GM12801 (cell line): Measurements from ENCODE around the gene RTP1.

ENCODE experiments used
- TF ChIP-seq, protein P1 (sequence below): IDR thresholded peaks from one replicate; pipeline ENCODE4 v1.5.1; 2011; ENCODE audit warnings: control low read depth; ENCODE audit not compliant: insufficient read length; ENCODE audit errors: extremely low read depth

Gene RTP1

GRCh38 chr3:187186375-187186774 is 10.9 kb upstream of the RTP1 start:
- TF ChIP-seq, protein P1, sequence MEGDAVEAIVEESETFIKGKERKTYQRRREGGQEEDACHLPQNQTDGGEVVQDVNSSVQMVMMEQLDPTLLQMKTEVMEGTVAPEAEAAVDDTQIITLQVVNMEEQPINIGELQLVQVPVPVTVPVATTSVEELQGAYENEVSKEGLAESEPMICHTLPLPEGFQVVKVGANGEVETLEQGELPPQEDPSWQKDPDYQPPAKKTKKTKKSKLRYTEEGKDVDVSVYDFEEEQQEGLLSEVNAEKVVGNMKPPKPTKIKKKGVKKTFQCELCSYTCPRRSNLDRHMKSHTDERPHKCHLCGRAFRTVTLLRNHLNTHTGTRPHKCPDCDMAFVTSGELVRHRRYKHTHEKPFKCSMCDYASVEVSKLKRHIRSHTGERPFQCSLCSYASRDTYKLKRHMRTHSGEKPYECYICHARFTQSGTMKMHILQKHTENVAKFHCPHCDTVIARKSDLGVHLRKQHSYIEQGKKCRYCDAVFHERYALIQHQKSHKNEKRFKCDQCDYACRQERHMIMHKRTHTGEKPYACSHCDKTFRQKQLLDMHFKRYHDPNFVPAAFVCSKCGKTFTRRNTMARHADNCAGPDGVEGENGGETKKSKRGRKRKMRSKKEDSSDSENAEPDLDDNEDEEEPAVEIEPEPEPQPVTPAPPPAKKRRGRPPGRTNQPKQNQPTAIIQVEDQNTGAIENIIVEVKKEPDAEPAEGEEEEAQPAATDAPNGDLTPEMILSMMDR = no peak

GRCh38 chr3:187186801-187187421 is 10.4 kb upstream of the RTP1 start:
- TF ChIP-seq, protein P1 = no peak

DNA sequence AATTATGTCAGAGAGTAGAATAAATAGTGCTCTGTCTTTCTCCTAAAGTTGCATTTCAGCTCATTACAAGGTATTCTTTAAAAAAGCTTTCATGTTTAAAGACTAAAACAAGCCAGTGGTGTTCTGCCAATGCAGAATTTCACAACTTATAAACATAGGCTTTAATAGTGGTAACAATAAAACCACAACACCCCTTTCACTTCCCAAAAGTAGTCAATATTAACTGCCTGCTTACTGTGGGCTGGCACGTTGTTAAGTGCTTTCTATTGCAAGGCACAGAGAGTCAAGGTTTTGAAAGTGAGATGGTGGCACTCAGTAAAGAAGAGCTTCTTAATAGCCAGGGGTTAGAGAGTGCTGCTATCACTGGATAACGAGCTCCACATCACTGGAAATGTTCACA is 8.4 kb upstream of the RTP1 start:
- TF ChIP-seq, protein P1 = no peak

- TF ChIP-seq, protein P1 = no peak
Measured at GRCh38 chr3:187191271-187191670, 6.0 kb upstream of the RTP1 start.

GRCh38 chr3:187193181-187193580 is 4.1 kb upstream of the RTP1 start:
- TF ChIP-seq, protein P1 = no peak

GRCh38 chr3:187196573-187197334 is 532 bp upstream of the RTP1 start:
- TF ChIP-seq, protein P1 = no peak

DNA sequence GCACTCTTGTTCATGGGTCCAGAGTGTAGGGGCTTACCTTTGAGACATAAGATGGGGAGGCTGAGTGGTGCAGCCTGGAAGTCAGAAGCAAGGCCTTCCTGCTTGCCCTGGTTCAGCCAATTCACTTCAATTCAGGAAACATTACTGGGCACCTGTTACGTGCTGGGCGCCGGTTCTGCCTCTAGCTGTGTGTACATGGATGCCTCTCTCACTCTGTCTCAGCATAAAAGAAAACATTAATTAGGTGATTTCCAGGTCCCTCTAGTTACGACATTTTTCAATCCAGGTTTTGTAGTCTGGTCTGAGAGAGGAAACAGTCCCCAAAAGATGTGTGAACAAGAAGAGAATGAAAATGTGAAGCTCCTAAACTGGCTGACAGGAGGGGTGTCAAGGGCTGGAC is 1.2 kb downstream of the RTP1 start:
- TF ChIP-seq, protein P1 = no peak
